DMS 273 (cell line): ENCODE results near the gene ZCCHC4.
A peak's percentile ranks its signal among the peaks of the same experiment; 100 is the strongest.

ENCODE experiments used
- DNase-seq: peaks from one replicate; lab custom pipeline; 2025; ENCODE audit not compliant: unreplicated experiment; lab: John Stamatoyannopoulos, UW

ZCCHC4 gene

GRCh38 chr4:25376754-25377571 lies 64.4 kb downstream of the ZCCHC4 start, which contains the start of gene ANAPC4:
Gene ANAPC4 (plus strand): TSS chr4:25377263. CDS start chr4:25377428, 165 bp downstream.
- DNase-seq = peak; percentile 95

- DNase-seq = peak; percentile 27
Measured at GRCh38 chr4:25377572-25378436, 65.2 kb downstream of the ZCCHC4 start.

DNA sequence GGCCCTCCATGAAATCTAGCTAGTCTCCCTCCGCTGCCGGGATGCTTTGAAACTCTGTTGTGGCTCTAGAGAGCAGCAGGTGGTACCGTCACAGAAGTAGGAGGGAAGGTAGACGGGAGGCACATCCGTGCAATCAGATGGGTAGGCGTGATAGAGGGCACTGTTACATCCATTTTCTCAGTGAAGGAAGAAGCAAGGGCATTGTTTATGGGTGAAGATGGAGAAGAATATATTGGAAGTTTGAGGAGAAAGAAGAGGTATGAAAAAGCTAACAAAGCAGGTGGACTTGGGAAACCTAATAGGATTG lies 65.8 kb downstream of the ZCCHC4 start:
- DNase-seq = no peak

GRCh38 chr4:25379591-25379990 lies 67.0 kb downstream of the ZCCHC4 start:
- DNase-seq = no peak

- no peak for DNase-seq
Measured at GRCh38 chr4:25383647-25384046, 71.1 kb downstream of the ZCCHC4 start.

- no peak for DNase-seq
Measured at GRCh38 chr4:25386926-25387325, 74.4 kb downstream of the ZCCHC4 start.

DNA sequence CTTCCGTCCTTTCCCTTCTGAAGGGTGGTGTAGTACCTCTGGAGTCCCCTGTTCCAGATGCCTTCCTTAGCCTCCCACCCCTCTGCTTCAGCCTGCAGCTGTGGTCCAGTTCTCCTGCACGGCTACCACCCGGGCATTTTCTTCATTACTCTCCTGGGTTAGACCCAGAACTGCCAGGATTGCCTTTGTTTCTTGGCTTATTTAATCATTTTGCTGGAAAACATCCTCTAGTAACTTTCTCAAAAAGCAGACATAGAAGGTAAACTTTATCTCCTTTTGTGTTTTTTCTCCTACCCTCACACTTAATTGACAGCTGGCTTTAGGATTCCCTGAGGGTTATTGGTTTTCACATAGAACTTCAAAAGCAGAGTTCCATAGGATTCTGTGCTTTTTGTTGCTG lies 84.7 kb downstream of the ZCCHC4 start:
- no peak for DNase-seq

GRCh38 chr4:25399510-25399909 lies 86.9 kb downstream of the ZCCHC4 start:
- no peak for DNase-seq

DNA sequence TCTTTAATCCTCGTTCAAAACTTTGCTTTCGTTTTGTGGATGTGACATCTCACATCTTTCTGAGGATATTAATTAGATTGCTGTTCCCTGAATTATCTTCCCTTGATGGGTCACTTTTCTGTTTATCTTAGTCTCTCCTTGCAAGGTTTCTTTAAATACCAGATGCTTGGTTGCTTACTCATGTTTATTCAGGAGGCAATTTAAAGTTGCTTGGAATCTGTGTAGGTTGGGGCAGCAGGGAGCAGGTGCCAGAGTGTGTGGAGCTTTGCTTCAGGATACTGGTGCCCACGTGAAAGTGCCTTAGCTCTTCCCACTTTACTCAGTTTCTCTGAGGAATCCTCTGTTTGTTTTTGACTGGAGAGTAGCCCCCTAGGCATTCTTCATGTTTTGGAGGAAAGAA lies 88.5 kb downstream of the ZCCHC4 start:
- DNase-seq = peak; percentile 1

GRCh38 chr4:25402521-25402920 lies 89.9 kb downstream of the ZCCHC4 start:
- DNase-seq = no peak

- DNase-seq = no peak
Measured at GRCh38 chr4:25403699-25404098, 91.1 kb downstream of the ZCCHC4 start.

GRCh38 chr4:25405453-25405852 lies 92.9 kb downstream of the ZCCHC4 start:
- no peak for DNase-seq

DNA sequence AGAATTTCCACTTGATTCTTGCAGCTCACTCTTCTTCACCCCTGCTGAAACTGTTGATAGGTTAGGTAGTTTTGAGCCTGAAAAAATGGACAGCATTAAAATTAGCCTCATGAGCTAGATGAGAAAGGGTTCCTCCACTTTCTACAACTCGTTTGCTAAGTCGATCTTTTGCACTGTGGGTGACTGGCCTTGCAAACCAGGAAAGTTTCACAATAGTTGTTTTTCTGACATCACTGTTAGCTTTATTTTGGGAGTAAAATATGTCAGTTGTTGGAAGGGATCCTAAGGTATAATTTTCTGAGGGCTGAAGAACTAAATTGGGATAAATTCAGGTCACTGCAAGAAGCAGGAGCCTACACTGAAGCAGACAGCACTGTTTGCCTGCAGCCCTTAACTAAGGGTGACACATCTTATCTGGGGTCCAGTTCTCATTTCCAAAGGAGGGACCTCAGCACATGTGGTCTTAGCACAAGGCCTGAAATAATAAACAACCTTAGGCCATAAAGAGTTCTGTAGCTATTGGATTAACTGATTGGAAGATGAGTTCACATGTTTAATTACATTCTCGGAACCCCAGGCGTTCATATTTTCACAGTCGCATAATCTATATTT lies 93.6 kb downstream of the ZCCHC4 start:
- no peak for DNase-seq

- no peak for DNase-seq
Measured at GRCh38 chr4:25410820-25411529, 98.4 kb downstream of the ZCCHC4 start.

DNA sequence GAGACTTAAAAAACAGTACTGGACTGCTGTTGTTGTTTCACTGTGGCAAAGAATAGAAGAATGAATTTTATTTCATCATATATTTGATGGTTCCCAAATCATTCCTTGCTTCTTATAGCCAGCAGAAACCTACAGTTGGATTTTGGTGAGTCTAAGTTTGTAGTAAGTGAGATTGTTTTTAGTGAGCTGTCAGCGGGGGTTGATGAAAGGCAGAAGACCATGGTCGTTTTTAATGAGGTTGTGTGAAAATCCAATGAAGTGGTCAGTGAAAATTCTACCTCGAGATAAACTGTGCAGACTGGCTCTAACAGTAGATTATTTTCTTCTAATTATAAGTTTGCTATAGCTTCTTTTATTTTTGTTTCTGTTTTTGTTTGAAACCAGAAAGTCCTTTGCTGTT lies 100.7 kb downstream of the ZCCHC4 start:
- no peak for DNase-seq

DNA sequence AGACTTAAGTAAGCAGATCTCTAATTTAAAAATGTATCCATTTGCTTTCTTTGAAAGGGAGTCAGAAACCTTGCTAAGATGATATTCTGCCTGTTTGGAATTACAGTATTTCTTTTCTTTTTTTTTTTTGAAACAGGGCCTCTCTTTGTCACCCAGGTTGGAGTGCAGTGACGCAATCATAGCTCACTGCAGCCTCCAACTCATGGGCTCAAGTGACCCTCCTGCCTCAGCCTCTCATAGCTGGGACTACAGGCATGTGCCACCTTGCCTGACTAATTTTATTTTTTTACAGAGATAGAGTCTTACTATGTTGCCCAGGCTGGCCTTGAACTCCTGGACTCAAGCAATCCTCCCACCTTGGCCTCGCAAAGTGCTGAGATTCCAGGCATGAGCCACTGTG lies 104.4 kb downstream of the ZCCHC4 start:
- no peak for DNase-seq
